Measurements from ENCODE around the gene ZBED4. TPM values are rescaled to one million over a fixed set of nuclear protein-coding genes. Genes with fewer than 3 reads are reported as not detected.

The ZBED4 gene
- total RNA-seq, 1 donor from 2014 or later = 9.0 TPM

DNA sequence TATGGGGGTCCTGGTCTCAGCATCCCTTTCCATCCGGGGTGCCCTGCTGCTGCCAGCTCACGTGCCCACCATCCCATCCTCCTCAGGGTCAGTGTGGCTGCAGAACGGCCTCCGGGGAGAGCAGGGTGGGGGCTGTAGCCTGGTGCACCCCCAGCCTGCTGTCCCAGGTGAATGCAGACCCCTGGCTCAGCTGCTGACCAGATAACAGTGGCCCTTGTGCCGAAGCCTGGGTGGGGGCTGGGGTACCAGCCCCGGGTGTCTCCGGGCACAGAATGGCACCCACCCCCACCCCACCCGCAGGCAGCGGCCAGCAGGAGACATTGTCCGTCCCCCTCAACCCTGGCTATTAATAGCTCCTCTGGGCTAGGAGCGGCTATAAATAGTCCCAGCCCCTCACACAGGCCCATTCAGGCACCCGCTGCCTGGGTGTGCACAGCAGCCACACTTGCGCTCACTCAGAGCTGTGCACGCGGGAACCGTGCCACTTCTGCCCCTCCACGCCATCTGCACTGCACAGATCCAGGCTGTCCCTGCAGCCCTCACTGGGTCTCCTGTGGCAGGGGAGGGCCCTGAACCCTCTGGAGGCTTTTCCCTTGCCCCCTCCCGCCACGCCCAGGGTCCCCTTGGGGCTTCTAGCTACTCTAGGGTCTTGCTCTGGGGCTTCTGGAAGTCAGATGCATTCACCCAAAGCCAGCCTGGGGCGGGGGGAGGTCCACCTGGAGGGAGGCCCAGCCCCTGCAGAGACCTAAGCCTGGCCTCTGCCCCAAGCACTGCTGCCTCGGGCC lies 83.5 kb downstream of the ZBED4 start:
- no peak for ATAC-seq

DNA sequence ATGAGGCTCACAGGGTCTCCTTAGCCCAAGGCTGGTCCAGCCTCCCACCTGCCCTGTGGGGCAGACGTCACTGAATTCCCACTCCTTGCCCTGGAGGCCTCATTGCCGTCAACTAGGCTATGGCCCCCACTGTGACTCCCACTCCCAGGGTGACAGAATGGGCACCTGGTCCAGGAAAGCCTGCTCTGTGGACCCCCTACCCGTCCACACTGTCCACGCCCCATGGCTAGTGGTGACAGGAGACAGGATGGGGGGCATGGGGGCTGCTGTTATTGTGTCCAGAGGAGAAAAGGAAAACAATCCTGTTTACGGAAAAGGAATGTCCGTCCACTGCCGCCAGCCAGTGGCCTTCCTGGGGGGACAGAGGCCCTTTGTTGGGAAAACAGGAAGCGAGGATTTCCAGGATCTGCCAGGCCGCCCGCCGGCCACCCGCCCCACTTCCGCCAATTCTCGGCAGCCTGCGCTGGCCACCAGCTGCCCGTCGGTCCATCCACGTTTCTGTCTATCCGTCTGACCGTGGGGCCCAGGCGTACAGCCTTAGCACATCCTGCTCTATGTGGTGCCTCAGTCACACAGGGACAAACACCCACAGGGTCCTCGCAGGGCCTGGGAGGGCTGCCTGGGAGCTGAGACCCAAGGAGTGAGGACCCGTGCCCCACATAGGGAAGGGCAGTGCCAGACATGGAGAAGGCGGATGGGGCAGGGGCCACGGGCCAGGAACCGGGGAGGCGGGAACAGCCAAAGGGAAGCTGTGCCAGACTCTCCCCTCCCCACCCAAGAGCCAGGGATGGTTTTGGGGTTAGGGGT lies 84.3 kb downstream of the ZBED4 start:
- ATAC-seq = no peak

DNA sequence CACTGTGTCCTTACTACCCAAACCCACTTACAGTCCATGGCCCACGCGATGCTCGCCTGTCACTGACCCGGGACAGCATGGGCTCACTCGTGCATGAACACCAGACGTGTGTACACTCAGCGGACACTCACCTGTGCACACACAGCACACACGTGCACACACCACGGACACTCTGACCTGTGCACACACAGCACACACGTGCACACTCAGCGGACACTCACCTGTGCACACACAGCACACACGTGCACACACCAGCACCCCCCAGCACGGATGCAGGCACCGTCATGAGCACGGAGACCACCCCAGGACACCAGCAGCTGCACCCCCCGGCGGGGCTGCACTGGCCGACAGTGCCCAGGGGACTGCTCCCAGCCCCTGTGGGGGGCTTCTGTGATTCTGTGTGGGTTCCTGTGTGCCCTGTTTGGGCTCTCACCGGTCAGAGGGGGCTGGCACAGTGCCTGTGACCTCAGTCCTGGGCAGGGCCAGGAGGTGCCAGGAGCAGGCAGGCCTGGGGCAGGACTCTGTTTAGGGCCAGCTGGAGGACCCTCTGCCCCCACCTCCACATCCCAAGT lies 85.0 kb downstream of the ZBED4 start:
- no peak for ATAC-seq

Other genes starting within 250 kb of the ZBED4 start
- gene BRD1, start 26.0 kb upstream of the ZBED4 start, total RNA-seq = 23.8 TPM
- 10.1 TPM for gene ALG12, start 64.6 kb downstream of the ZBED4 start, total RNA-seq
- gene CRELD2, start 64.8 kb downstream of the ZBED4 start, total RNA-seq = 25.5 TPM
- gene PIM3, start 106.9 kb downstream of the ZBED4 start, total RNA-seq = 50.5 TPM
- not detected for gene IL17REL, start 158.9 kb downstream of the ZBED4 start, total RNA-seq
- gene TTLL8, start 204.5 kb downstream of the ZBED4 start, total RNA-seq = not detected
- not detected for gene MLC1, start 231.6 kb downstream of the ZBED4 start, total RNA-seq
- 0.12 TPM for gene MOV10L1, start 236.2 kb downstream of the ZBED4 start, total RNA-seq